PC-9 (cell line): ENCODE data around the gene RPL35. TPM values are rescaled to one million over a fixed set of nuclear protein-coding genes. Genes with fewer than 3 reads are reported as not detected.
"Not testable (repeated sequence)": the region's sequence is repeated elsewhere in the genome, so short reads cannot be mapped to it uniquely, and the experiment has no call there.

Experiments used
- BruUV-seq: library from RNA; stranded (reverse); fragments of 400-500 nt; replicated peaks from 2 replicates; lab custom pipeline; 2021; lab: Mats Ljungman, UMichigan
- CTCF ChIA-PET: fragments of 300-600 bp; sonication (Branson Sonifier 250); formaldehyde crosslinking; loops from one replicate; lab custom pipeline; 2022; ENCODE audit warnings: antibody characterized with exemption; lab: Charles Lee
- POLR2A ChIA-PET: fragments of 300-600 bp; sonication (Branson Sonifier 250); formaldehyde crosslinking; loops from one replicate; lab custom pipeline; 2022; ENCODE audit warnings: antibody characterized with exemption; ENCODE audit not compliant: unreplicated experiment; lab: Charles Lee
- DNase-seq, 2 experiments: peaks; one replicate each; pipeline versions ENCODE4 v3.0.0 to v3.0.0-alpha.2; 2015 to 2022; ENCODE audit warnings: mixed read lengths in 1 of 2
- H2AFZ ChIP-seq: fragments of 200-600 bp; sonication (generic); 2 replicates; pipeline ENCODE4 v1.8.1; 2017; ENCODE audit warnings: antibody characterized with exemption
- H3F3A ChIP-seq: fragments of 200-600 bp; sonication (generic); 2 replicates; pipeline ENCODE4 v1.8.1; 2017; ENCODE audit warnings: antibody characterized with exemption, mild to moderate bottlenecking, low read depth; ENCODE audit not compliant: insufficient read depth
- H3K27ac ChIP-seq: fragments of 200-600 bp; sonication (generic); 2 replicates; pipeline ENCODE4 v1.6.1; 2016; ENCODE audit warnings: mixed run types
- H3K27me3 ChIP-seq: fragments of 200-600 bp; sonication (generic); 2 replicates; pipeline ENCODE4 v1.6.1; 2016; ENCODE audit warnings: low read depth, mixed run types; ENCODE audit not compliant: insufficient read depth
- H3K36me3 ChIP-seq: fragments of 200-600 bp; sonication (generic); 2 replicates; pipeline ENCODE4 v1.6.1; 2016; ENCODE audit warnings: low read depth, mixed run types
- H3K4me1 ChIP-seq: fragments of 200-600 bp; sonication (generic); replicated peaks from 2 replicates; pipeline ENCODE4 v1.6.1; 2016; ENCODE audit warnings: mixed run types; ENCODE audit not compliant: insufficient read depth
- H3K4me2 ChIP-seq: fragments of 200-600 bp; sonication (generic); 2 replicates; pipeline ENCODE4 v1.6.1; 2017; ENCODE audit warnings: mixed run types
- H3K4me3 ChIP-seq: fragments of 200-600 bp; sonication (generic); 2 replicates; pipeline ENCODE4 v1.6.1; 2016; ENCODE audit warnings: mixed run types
- H3K79me2 ChIP-seq: fragments of 200-600 bp; sonication (generic); 2 replicates; pipeline ENCODE4 v1.6.1; 2017; ENCODE audit warnings: low read depth, mixed run types
- H3K9me2 ChIP-seq: fragments of 200-600 bp; sonication (generic); 2 replicates; pipeline ENCODE4 v1.8.1; 2017; ENCODE audit warnings: mild to moderate bottlenecking; ENCODE audit not compliant: insufficient read depth
- H3K9me3 ChIP-seq: fragments of 200-600 bp; sonication (generic); 2 replicates; pipeline ENCODE4 v1.8.1; 2016; ENCODE audit warnings: low read depth; ENCODE audit not compliant: insufficient read depth
- H4K20me1 ChIP-seq: fragments of 200-600 bp; sonication (generic); 2 replicates; pipeline ENCODE4 v1.8.1; 2017; ENCODE audit not compliant: insufficient read depth
- EZH2 ChIP-seq: fragments of 200-600 bp; sonication (generic); IDR thresholded peaks from 2 replicates; pipeline ENCODE4 v1.8.0; 2017; ENCODE audit warnings: antibody characterized with exemption, low read depth
- intact Hi-C: fragments of 100-400 bp; cut with micrococcal nuclease; formaldehyde crosslinking; loops from one replicate; pipeline ENCODE4 v1.10.0; 2022; ENCODE audit not compliant: unreplicated experiment
- total RNA-seq: library from RNA; stranded (reverse); gene quantifications from 2 replicates; pipeline ENCODE4 v1.2.3, GENCODE V29; 2021
- TF ChIP-seq, protein P1 (sequence below): fragments of 200-600 bp; sonication (generic); conservative IDR thresholded peaks from 2 replicates; pipeline ENCODE4 v1.6.1; 2017; ENCODE audit warnings: mixed run types, antibody characterized with exemption, mild to moderate bottlenecking, moderate library complexity

RPL35 gene
- total RNA-seq, 1 experiment from 2014 or later, result 2,125 TPM

DNA sequence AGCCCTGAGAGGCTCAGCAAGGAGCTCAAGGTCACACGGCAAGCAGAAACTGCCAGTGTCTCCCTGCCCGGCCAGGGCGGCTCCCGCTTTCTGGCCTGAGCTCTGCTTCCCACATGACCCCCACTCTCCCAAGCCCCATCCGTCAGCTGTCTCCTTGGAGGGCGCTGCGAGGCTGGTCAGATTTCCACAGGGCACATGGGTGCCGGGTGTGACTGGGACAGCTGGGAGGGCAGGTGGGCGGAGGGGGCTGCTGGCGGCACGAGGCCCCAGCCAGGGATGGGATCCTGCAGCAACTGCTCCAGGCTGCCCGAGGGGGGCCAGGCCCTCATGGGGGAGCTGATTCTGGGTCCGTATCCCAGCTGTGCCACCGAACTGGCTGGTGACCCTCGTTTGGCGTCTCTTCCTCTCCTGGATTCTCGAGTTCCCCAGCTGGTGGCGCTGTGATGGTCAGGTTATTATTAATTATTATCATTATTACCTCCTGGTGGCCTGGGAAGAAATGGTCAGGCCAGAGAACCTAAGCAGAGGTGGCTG lies 21.4 kb downstream of the RPL35 start:
- Histone ChIP-seq H4K20me1 (no peaks in the 10 kb centered on the region), H3K4me3 (no peak overlapping the region), H3K79me2 (no peaks in the 10 kb centered on the region), H2AFZ (no peak overlapping the region), H3F3A (peaks cover 8% of the 10 kb centered on the region; the same call in 1 of the 2 replicates), H3K4me2 (no peak overlapping the region), H3K4me1 (peaks cover 13% of the 10 kb centered on the region), H3K27me3 (no peaks in the 10 kb centered on the region), H3K9me2 (no peaks in the 10 kb centered on the region), H3K36me3 (no peaks in the 10 kb centered on the region), H3K9me3 (no peaks in the 10 kb centered on the region), H3K27ac (no peak overlapping the region)
- ChIA-PET POLR2A (no interaction called here), CTCF (interaction anchor here (0.8 to 2.0 kb wide), 9 partner anchors 12 to 69 kb away, joined by 3 to 13 read pairs (median 3); partner anchors contain the start of genes NR6A1 and WDR38)
- no TSS peak for BruUV-seq
- TF ChIP-seq EZH2, result no peak
- TF ChIP-seq, protein P1, sequence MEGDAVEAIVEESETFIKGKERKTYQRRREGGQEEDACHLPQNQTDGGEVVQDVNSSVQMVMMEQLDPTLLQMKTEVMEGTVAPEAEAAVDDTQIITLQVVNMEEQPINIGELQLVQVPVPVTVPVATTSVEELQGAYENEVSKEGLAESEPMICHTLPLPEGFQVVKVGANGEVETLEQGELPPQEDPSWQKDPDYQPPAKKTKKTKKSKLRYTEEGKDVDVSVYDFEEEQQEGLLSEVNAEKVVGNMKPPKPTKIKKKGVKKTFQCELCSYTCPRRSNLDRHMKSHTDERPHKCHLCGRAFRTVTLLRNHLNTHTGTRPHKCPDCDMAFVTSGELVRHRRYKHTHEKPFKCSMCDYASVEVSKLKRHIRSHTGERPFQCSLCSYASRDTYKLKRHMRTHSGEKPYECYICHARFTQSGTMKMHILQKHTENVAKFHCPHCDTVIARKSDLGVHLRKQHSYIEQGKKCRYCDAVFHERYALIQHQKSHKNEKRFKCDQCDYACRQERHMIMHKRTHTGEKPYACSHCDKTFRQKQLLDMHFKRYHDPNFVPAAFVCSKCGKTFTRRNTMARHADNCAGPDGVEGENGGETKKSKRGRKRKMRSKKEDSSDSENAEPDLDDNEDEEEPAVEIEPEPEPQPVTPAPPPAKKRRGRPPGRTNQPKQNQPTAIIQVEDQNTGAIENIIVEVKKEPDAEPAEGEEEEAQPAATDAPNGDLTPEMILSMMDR, result peak; percentile 50; the same call in 1 of the 2 replicates
- DNase-seq, result no peak
- intact Hi-C loops, result no loop called here

DNA sequence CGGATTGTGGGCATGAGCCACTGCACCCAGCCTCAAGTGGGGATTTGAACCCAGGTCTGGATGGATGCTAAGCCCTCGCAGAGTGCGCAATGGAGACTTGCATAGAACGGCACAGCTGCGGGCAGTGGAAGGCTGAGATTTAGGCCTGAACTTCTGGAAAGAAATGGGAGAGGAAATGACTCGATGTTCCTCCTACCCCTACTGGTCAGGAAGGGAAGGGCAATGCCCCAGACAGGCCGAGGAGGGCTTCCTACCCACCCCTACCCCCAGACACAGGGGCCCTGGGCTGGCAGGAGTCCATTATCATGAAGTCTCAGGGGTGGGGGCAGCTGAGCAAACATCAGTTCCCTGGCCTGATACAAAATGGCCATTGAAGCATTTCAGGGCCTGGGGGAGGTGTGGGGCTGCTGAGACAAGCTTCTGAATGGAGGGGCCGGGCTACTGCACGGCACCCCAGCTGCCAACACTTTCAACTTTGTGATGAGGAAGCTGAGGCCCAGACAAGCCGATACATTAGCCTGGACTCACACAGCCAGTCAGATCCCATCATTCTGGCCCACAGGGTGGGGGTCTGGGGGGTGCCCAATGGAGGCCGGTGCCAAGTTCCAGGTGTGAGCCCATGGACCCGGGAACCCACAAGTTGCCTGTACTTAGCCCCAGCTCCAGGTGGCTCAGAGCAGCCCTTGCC lies 22.0 kb downstream of the RPL35 start:
- H3K4me3 ChIP-seq, result no peak overlapping the region
- no peaks in the 10 kb centered on the region for H3K79me2 ChIP-seq
- TF ChIP-seq EZH2, result no peak
- TF ChIP-seq, protein P1, result peak; percentile 64
- H3K27me3 ChIP-seq, result no peaks in the 10 kb centered on the region
- H3K36me3 ChIP-seq, result no peaks in the 10 kb centered on the region
- no peak overlapping the region for H3K4me2 ChIP-seq
- DNase-seq, result no peak
- no TSS peak for BruUV-seq
- intact Hi-C loops, result no loop called here
- POLR2A ChIA-PET, result interaction anchor here (0.7 kb wide), 1 partner anchor 20 kb away, joined by 5 read pairs; no protein-coding TSS in a partner anchor
- no peaks in the 10 kb centered on the region for H3K9me2 ChIP-seq
- peaks cover 12% of the 10 kb centered on the region; the same call in 1 of the 2 replicates for H3F3A ChIP-seq
- no peak overlapping the region for H3K27ac ChIP-seq
- H3K9me3 ChIP-seq, result no peaks in the 10 kb centered on the region
- CTCF ChIA-PET, result interaction anchor here (0.9 to 2.0 kb wide), 7 partner anchors 13 to 69 kb away, joined by 3 to 13 read pairs (median 3); partner anchors contain the start of genes NR6A1 and WDR38
- no peaks in the 10 kb centered on the region for H4K20me1 ChIP-seq
- H3K4me1 ChIP-seq, result peaks cover 19% of the 10 kb centered on the region
- no peak overlapping the region for H2AFZ ChIP-seq

DNA sequence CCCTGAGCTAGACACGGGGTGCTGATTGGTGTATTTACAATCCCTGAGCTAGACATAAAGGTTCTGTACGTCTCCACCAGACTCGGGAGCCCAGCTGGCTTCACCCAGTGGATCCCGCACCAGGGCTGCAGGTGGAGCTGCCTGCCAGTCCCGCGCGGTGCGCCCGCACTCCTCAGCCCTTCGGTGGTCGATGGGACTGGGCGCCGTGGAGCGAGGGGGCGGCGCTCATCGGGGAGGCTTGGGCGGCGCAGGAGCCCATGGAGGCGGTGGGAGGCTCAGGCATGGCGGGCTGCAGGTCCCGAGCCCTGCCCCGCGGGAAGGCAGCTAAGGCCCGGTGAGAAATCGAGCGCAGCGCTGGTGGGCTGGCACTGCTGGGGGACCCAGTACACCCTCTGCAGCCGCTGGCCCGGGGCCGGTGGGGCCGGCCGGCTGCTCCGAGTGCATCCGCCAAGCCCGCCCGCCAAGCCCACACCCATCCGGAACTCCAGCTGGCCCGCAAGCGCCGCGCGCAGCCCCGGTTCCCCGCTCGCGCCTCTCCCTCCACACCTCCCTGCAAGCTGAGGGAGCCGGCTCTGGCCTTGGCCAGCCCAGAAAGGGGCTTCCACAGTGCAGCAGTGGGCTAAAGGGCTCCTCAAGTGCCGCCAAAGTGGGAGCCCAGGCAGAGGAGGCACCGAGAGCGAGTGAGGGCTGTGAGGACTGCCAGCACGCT lies 23.0 kb downstream of the RPL35 start:
- Histone ChIP-seq H3K4me1 (peaks cover 29% of the 10 kb centered on the region), H3F3A (peaks cover 21% of the 10 kb centered on the region; the same call in 1 of the 2 replicates)
- H3K4me3 ChIP-seq, H2AFZ ChIP-seq, BruUV-seq, H4K20me1 ChIP-seq, H3K36me3 ChIP-seq, H3K27me3 ChIP-seq, H3K9me2 ChIP-seq, POLR2A ChIA-PET, DNase-seq, H3K4me2 ChIP-seq, H3K79me2 ChIP-seq, H3K9me3 ChIP-seq, intact Hi-C loops, H3K27ac ChIP-seq: not testable (repeated sequence)
- CTCF ChIA-PET, result interaction anchor here (1.4 kb wide), 3 partner anchors 26 to 64 kb away, joined by 3 to 5 read pairs (median 3); no protein-coding TSS in a partner anchor

DNA sequence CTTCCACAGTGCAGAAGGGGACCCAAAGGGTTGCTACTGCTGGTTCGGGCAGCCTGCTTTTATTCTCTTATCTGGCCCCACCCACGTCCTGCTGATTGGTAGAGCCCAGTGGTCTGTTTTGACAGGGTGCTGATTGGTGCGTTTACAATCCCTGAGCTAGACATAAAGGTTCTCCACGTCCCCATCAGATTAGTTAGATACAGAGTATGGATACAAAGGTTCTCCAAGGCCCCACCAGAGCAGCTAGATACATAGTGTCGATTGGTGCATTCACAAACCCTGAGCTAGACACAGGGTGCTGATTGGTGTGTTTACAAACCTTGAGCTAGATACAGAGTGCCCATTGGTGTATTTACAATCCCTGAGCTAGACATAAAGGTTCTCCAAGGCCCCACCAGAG lies 23.6 kb downstream of the RPL35 start:
- intact Hi-C loops, result not testable (repeated sequence)

More for the DNA sequence above, 23.6 kb downstream of the RPL35 start:
- H2AFZ ChIP-seq, H3K27ac ChIP-seq, H3K27me3 ChIP-seq, H3K4me3 ChIP-seq, CTCF ChIA-PET, BruUV-seq, H3K36me3 ChIP-seq, H3K79me2 ChIP-seq, POLR2A ChIA-PET, DNase-seq, H3K4me2 ChIP-seq, H3K9me2 ChIP-seq, H4K20me1 ChIP-seq, H3K9me3 ChIP-seq: not testable (repeated sequence)
- Histone ChIP-seq H3F3A (peaks cover 21% of the 10 kb centered on the region; the same call in 1 of the 2 replicates), H3K4me1 (peaks cover 29% of the 10 kb centered on the region)
